Activated CD4-positive, alpha-beta T cell treated with anti-CD3 and anti-CD28 coated beads, Interleukin-2, amount 50 U/mL, for 16 hours (primary cell): Measurements from ENCODE around the gene MMP15.
"Not testable (repeated sequence)": the region's sequence is repeated elsewhere in the genome, so short reads cannot be mapped to it uniquely, and the experiment has no call there.

Experiments
- DNase-seq: peaks from one replicate; pipeline ENCODE4 v3.0.0-alpha.2; 2020

The MMP15 gene

DNA sequence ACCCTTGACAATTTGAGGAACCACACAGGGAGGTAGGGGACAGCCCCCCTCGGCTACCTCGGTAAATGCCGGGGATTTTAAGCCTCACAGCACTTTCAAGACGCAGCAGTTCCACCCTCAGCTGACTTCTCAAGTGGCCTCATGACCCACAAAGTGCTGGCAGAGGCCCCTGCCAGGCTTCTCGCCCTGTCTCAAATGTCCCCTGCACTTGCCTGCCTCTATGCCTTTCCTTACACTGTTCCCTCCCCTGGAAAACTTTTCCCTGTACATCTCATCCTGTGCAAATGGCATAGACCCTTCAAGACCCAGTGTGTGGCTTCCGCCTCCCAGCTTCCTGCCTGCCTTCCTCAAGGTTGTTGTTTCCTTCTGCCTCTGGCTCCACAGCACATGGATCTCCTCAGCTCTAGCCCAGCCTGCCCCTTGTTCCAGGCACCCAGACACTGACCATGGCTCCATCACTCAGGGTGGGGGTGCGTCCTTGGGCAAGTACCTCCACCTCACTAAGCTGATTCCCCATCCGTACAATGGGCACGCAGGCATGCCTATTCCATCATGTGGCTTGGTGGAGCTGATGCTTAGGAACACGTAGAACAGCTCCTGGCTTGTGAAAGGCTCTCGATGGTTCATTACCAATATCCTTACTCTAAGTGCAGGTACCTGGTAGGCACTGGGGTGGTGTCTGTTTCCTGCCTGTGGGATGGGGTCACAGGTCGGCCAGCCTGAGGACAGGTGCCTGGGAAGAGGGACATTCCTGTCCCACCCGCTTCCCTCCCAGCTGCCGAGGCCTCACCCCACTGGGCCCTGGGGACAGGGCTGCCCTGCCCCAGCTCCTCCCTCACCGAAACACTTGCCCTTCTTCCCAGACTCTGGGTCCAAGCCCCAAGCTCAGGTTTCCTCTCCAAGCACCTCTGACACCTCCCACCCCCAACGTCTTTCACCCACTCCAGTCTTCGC is 24.0 kb downstream of the MMP15 start:
- DNase-seq = no peak

DNA sequence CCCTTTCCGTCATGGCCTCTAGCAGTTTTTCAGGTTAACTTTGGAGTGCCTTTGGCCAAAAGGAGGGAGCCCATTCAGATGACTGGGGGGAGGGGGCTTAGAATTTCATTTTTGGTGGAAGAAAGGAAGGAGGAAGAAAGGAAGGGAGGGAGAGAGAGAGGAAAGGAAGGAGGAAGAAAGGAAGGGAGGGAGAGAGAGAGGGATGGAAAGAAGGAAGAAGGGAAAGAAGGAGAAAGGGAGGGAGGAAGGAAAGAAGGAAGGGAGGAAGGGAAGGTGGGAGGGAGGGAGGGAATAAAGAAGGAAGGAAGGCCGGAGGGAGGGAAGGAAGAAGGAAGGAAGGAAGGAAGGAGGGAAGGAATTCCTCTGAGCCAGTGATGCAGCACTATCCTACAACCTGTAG is 25.7 kb downstream of the MMP15 start:
- no peak for DNase-seq

DNA sequence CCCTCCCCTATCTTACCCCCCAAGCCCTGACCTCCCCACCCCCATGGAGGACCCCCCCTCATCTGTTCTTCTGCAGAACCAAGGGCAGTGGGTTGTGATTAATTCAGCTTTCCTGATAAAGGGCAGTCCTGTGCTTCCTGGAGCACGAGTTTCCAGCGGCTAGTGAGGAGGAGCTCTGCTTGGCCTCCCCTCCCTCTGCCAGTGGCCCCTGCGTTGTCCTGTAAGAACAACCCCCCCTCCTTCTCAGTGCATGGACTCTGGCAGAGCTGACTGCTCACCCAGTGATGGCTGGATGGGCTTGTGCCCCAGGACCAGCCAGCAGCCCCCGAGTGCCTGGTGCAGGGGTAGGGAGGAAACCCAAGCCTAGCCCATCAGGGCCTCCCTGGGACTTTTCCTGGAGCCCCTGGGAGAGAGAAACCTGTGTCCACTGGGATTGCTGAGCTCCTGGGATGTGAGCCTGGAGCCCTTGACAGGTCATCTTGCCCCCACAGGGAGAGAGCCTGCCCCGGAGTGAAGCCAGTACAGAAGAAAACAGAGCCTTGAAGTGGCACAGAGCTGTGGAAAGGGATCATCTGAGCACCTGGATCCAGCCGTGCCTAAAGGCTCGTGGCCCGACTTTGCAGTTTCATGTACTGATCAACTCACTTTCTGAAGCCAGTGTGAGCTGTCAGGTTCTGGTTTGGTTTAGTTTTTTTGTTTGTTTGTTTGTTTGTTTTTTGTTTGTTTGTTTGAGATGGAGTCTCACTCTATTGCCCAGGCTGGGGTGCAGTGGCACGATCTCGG is 26.5 kb downstream of the MMP15 start:
- no peak for DNase-seq

DNA sequence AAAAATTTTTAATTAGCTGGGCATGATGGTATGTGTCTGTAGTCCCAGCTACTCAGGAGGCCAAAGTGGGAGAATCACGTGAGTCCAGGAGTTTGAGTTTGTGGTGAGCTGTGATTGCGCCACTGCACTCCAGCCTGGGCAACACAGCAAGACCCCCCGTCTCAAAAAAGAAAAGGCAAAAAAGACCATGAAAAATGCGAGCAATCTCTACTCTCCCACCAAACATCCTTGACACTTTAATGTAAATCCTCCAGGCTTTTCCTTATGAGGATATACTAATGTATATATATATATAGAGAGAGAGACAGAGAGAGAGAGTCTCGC is 28.1 kb downstream of the MMP15 start:
- DNase-seq = no peak

DNA sequence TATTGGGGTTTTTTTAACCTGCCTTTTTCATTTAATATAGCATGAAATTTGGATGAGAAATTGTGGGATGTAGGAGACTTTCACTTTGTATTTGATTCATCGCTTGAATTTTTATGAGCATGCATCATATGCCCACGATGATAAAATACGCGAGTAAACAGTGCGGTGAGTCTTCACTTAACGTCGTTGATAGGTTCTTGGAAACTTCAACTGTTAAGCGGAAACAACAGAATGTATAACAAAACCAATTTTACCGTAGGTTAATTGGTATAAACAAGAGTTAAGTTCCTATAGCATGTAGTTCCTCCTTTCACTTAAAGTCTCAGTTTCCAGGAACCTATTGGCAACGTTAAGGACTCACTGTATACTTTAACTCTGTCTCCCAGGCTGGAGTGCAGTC is 28.7 kb downstream of the MMP15 start:
- DNase-seq = peak; percentile 47

DNA sequence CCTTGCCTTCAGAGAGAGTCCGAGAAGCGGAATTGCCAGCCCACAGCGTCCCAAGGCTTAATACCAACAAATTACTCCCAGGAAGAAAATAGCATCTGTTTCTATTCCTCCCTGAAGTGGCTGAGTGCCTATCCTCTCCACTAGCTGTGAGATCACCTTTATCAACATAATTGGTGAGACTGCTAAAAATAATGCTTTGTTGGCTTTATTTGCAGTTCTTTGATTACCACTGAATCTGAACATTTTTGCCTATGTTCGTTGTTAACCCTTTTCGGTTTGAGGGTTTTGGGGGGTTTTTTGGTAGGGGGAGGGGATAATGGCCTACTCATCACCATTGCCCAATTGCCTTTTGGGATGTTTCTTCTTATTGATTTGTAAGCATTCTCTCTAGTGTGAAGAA is 31.0 kb downstream of the MMP15 start:
- DNase-seq = no peak

DNA sequence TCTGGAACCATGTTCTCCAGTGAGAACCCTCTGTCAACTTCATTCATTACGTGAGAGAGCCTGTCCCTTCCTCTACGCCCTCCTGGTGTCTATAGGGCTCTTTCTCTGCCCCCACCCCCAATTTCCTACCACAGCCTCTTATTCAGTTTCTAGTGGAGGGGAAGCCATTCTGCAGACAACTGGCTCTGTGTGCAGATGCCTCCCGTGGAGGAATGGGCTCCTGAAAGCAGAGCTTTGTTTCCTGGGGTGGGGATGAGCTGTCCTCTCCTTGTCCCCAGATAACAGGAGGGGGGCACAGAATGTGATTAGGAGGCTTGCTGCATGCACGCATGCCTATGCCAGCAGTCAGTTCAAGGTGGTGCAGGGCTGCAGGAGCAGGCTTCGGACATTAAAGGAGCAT is 31.6 kb downstream of the MMP15 start:
- no peak for DNase-seq

DNA sequence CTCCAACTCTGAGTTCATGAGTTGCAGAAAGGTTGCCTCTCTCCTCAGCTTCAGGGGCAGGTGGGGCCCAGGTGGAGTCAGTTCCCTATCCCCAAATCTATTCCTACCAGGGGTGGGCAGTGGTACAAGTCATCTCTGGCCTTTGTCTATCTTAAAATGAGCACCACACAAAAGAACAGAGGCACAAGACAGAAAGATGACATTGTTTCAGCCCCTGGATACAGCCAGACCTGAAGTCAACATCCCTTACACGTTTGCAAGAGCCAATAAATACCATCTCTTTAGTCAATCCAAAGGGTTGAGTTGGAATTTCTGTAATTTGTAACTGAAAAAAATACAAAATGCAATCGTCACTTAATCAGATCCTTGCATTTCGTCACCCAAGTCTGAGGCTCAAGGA is 32.2 kb downstream of the MMP15 start:
- no peak for DNase-seq

DNA sequence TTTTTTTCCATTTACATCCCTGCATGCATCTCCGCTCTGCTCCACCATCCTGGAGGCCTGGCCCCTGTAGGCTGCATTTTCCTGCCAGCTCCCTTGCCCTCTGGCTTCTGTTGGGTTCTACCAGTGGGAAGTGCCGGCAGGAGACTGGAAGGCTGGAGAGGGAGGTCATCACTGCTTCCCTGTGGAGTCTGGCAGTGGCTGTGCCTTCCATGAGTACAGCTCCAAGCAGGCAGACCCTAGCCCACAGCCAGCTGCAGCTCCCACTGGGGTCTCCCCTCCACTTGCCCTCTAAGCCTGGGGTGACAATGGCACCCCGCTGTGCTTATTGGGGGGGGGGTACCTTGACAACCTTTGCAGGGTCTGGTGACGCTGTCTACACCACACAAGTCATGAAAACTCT is 37.3 kb downstream of the MMP15 start:
- no peak for DNase-seq

DNA sequence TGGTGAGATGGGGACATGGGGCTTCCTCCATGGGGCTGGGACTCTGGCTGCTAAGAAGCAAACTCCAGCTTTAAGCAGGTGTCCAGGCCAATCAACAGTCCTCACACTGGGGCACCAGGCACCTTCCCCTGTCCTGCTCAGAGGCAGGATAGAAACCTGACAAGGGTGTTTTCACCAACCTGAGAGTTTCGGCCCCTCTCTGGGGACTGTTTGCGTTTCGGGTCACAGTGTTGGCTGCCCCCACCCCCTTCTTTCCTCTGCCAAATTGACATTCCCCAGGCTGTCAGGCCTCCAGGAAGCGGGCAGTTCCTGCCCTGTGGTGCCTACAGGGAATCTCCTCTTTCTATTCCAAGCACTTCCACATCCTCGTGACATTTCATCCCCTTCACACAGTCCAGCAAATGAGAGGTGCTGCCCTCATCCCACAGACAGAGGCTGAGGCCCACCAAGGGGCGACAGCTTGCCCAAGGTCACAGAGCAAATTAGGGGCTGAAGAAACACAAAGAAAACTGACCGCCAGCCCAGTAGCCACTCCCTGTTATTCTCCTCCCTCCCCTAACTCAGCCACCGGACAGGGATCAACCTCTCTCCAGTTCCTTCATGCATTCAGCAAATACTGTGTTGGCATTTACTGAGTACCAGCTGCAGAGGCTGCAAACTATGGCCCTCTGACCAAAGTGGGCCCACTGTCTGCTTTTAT is 38.0 kb downstream of the MMP15 start:
- no peak for DNase-seq

DNA sequence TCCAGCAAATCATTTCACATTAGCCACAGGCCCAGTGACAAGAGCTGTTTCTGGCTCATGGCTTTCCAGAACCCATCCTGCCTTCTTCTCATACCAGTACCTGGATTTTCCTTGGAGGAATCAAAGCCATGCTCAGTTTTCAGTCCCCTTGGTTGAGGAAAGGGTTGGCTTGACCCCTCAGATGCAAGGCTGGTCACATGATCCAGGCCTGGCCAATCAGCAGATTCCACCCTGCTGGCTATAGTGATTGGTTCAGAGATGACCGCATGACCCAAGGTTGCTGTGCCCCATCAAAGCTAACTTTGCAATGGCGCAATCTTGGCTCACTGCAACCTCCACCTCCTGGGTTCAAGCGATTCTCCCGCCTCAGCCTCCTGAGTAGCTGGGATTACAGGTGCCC is 45.0 kb downstream of the MMP15 start:
- DNase-seq = no peak

DNA sequence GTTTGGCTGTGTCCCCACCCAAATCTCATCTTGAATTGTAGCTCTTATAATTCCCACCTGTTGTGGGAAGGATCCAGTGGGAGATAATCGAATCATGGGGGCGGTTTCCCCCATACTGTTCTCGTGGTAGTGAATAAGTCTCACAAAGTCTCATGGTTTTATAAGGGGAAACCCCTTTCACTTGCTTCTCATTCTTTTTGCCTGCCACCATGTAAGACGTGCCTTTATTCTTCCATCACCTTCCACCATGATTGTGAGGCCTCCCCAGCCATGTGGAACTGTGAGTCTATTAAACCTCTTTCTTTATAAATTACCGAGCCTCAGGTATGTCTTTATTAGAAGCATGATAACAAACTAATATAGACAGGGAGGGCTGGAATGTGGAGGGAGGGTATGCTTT is 46.6 kb downstream of the MMP15 start:
- DNase-seq = not testable (repeated sequence)

DNA sequence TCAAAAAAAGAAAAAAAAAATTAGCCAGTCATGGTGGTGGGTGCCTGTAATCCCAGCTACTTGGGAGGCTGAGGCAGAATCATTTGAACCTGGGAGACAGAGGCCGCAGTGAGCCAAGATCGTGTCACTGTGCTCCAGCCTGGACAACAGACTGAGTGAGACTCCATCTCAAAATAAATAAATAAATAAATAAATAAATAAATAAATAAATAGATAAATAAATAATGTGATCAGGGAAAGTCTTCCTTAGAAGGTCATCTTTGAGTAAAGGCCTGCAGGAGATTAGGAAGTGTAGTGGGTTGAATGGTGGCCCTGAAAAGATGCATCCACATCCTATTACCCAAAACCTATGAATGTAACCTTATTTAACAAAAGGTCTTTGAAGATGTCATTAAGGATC is 47.5 kb downstream of the MMP15 start:
- DNase-seq = not testable (repeated sequence)

DNA sequence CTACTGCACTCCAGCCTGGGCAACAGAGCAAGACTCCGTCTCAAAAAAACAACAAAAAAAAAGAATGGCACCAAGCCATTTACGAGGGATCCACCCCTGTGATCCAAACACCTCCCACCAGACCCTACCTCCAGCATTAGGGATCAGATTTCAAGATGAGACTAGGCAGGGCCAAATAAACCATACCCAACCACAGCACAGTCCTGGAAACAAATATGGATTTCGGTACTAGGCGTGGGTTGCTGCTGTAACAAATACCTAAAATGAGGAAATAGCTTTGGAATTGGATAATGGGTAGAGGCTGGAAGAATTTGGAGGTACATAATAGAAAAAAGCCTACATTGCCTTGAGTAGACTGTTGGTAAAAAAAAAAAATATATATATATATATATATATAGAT is 49.1 kb downstream of the MMP15 start:
- DNase-seq = no peak

DNA sequence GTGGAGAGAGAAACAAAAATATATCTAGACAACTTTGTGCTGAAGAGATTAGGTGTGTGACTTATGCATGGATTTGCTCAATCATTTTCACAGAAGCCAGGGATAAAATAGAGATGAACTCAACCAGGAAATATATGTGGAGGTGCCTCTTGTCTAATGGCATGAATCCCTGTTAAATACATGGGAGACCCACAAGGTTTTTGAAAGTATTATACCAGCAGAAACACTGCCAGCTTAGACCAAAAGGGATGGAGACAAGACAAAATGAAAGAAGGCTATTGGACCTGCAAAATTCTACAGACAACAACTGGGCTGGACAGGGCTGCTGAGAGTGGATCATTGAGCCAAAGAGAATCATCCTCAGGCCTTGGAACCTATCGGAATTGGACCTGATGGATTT is 51.0 kb downstream of the MMP15 start:
- no peak for DNase-seq

DNA sequence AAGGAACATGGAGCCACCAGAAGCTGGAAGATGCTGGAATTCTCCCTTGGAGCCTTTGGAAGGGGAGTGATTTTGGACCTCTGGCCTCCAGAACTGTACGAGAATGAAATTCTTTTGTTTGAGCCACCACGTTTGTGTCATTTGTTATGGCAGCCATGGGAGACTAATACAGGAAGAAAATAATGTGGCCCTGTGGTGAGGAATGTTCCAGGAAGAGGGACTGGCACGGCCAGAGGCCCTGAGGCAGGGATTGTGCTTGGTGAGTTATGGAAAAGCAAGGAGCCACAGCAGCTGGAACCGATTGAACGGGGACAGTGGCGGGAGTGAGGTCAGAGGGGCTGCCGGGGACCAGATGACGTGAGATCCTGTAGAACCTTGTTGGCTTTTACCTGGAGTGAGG is 52.2 kb downstream of the MMP15 start:
- DNase-seq = no peak

DNA sequence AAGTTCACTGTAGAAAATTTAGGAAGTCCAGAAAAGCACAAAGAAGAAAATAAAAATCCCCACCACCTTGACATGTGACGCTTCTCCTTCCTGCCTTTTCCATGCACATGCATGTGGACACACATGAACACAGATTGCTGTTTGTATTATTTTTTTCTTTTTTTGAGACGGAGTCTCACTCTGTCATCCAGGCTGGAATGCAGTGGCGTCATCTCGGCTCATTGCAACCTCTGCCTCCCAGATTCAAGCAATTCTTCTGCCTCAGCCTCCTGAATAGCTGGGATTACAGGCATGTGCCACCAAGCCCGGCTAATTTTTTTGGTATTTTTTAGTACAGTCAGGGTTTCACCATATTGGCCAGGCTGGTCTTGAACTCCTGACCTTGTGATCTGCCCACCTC is 55.1 kb downstream of the MMP15 start:
- not testable (repeated sequence) for DNase-seq

DNA sequence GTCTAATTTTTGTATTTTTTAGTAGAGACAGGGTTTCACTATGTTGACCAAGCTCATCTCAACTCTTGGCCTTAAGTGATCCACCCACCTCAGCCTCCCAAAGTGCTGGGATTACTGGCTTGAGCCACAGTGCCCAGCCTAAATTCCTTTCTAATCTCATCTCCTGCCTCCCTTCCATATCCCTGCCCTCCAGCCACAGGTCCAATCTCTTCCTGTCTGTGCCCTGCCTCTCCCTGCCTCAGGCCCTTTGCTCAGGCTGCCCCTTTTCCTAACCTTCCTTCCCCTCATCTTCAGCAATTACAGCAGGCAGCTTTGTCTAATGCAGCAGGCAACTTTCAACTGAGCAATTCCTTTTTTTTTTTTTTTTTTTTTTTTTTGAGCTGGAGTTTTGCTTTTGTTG is 56.8 kb downstream of the MMP15 start:
- DNase-seq = no peak

DNA sequence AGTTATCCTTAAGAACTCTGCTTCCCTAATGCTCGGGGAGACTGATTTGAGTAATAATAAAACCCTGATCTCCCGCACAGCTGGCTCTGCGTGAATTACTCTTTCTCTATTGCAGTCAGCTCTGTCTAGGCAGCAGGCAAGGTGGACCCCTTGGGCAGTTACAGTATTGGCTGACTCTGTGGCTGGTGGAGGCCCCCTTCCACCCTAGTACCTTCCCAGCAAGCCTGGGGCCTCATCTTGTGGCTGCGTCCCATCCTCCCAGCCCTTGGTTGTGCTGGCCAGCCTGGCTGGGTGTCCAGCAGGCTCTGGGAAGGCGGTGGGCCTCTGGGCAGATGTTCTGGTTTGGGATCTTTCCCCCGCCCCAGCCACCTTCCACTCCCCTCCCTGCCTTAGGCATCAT is 59.1 kb downstream of the MMP15 start:
- DNase-seq = no peak

DNA sequence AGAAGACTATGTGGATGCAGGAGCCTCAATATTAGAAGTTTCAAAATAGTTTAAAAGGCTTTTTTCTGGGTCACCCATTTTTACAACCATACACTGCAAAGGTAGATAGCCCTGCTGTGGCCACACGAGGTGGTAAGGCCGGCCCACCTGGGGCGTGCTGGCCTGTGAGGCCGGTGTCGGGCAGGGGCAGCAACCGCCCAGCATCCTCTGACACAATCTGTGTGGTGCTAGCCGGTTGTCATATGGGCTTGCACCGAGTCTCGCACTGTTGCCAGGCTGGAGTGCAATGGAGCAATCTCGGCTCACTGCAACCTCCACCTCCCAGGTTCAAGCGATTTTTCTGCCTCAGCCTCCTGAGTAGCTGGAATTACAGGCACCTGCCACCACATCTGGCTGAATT is 59.6 kb downstream of the MMP15 start:
- no peak for DNase-seq

DNA sequence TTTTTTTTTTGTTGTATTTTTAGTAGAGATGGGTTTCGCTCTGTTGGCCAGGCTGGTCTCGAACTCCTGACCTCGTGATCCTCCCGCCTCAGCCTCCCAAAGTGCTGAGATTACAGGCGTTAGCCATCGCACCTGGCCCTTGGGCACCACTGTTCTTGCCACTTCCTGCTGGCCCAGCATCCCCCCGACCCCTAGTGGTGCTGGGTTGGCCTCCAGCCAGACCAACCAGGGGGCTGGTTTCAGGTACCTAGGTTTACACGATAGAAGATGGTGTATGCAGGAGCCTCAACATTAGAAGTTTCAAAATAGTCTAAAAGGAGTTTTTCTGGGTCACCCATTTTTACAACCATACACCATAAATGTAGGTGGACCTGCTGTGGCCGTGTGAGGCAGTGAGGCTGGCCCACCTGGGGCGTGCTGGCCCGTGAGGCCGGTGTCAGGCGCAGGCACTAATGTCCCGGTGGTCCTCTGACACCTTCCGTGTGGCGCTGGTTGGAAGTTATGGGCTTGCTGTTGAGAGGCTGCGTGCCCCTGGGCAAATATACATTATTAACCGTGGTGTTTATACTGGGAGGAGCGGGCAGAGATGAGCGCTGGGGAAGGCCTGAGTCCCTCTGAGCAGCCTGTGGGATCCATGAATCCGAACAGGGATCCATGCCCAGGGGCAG is 60.2 kb downstream of the MMP15 start:
- no peak for DNase-seq

DNA sequence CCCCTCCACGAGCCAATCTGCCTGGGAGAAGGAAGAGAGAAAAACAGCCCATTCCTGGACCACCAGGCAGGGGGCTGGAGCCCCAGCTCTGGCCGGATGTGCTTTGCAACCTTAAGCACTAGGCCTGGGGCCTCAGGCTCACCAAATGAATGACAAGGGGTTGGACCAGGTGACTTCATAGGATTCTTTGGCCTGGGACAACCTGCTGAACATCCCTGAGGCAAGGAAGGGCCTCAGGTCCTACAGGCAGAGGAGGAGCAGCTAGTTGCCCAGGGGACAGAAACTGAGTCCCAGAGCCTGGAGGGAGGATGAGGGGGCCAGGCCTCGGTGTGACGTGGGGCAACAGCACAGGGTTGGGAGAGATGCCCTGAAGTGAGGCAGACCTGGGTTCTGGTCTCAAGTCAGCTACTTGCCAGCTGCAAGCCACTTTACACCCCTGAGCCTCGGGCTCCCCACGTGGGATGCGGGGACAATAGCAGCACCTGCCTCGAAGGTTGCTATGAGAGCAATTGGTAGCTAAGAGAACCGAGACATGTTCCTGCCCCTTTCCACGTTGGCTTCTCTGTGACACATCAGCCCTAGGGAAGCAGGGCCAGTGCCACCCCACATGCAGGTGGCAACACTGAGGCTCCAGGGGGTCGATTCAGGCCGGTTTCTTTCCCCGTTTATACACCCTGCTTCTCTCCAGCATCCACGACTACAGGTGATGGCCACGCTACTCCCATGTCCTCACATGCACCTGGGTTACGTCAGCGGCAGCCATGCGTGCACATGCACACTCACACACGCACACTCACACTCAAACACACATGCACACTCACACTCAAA is 61.0 kb downstream of the MMP15 start:
- DNase-seq = no peak
